HG03439 (cell line): ENCODE measurements around the gene SP2.

Source experiments
- ATAC-seq: cut with Tn5 transposase; IDR thresholded peaks from one replicate; pipeline ENCODE4 v1.9.1; 2021; ENCODE audit warnings: mild to moderate bottlenecking, moderate library complexity; ENCODE audit not compliant: unreplicated experiment

SP2 gene

GRCh38 chr17:47869114-47869513 lies 26.9 kb upstream of the SP2 start:
- ATAC-seq = no peak

DNA sequence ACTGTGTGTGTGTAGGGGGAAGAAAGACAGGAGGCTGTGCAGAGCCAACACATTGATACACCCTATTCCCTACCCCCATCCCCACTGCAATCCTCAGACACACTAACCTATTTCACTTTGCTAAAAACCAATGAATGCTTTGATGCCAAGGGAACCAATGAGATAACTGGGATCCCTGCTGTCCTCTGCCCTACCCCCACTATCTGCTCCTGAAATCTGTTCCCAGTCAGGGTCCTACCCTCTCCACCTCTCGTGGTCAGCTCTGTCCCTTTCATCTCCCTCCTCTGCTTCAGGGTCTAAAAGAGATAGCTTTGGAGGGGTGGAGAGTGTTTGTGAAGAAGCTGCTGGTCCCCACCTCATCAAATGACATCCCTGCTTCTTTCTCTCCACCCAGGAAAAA lies 26.0 kb upstream of the SP2 start:
- no peak for ATAC-seq

DNA sequence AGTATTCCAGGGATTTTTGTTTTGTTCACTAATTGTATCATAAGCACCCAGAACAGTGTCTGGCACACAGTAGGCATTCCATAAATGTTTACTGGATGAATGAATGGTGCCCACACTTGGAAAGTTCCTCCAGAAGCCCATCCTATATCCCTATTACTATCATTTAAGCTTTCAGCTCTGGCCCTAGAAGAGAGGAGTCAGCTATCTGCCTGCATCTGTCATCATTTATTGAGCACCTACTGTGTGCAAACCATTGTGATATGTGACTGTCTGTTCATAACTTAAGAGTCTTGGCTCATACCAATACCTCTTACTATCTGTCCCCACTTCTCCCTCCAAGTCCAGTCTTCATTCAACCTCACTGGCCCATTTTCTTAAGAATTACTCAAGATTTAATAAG lies 25.0 kb upstream of the SP2 start:
- ATAC-seq = no peak

DNA sequence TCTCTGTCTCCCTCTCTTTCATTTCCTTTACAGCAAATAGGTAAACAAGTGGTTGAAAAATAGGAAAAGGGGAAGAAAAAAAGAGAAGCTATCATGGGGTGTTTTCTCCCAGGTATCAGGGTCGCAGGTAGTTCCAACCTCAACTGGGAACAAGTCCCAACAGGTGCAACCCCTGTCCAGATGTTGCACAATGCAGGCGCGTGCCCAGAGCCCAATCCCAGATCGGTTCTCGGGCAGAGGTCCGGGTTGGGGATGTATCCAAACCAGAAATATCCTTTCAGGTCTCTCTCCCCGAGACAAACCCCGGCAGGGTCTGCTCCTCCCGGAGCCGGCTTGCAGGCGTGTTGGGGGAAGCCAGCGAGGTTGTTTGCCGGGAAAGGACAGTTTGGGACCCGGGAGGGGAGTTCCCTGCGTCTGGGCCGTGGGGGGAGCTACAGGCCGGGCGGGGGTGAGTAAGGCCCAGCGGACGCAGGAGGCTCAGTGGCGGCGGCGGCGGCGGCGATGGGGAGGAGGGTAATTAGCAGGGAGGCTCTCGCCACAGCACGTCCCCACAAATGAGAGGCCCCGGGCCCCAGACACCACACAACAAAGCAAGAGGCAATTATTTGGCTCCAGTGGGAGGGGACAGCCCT lies 23.9 kb upstream of the SP2 start:
- no peak for ATAC-seq

- ATAC-seq = no peak
Observed at GRCh38 chr17:47872651-47873161, 23.3 kb upstream of the SP2 start.

GRCh38 chr17:47873200-47874090 lies 22.6 kb upstream of the SP2 start:
- ATAC-seq = no peak

DNA sequence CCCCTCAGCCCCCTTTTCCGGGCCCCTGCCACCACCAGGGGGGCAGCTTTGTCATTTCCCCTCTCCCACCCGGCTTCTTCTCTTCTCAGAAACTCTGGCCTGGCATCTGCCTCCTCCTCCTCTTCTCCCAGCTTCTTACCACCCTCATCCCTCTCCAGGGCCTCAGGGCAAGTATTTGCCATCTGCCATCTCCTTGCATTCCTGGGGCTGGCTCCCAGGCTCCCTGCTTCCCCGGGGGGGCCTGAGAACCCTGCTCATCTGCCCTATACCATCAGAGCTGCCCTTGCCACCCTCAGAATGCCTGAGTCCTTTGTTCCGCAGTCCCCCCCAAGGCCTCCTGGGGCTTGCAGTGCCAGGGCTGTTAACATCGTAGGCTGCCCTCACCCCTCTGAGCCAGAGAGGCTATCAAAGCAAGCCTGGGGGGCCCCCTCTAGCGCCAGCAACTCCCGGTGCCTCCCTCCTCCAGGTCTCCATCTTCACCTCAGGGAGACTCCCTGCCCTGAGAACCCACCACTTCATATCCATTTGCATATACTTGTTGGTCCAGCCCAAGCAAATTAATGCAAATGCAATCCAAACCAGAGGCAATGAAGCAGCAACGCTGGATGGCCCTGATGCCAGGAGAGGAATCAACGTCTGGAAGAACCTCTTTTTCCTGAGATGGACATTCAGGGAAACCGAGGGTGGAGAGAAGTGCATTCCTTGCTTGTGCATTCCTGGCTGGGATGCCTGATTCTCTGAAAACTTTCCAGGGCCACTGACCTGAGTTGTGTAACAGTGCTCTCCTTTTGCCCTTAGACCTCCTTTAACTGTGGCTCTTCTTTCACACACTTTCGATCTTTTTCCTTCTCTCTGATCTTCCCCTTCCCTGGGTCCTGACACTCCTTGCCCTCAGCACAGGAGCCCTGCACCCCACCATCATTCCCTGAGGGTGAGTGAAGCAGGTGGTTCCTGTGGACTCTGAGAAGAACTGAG lies 20.7 kb upstream of the SP2 start:
- ATAC-seq = no peak

- ATAC-seq = no peak
Observed at GRCh38 chr17:47877368-47878034, 18.5 kb upstream of the SP2 start.

GRCh38 chr17:47878203-47879027 lies 17.6 kb upstream of the SP2 start:
- ATAC-seq = no peak

GRCh38 chr17:47879028-47879585 lies 16.9 kb upstream of the SP2 start:
- ATAC-seq = no peak

- ATAC-seq = no peak
Observed at GRCh38 chr17:47879776-47880454, 16.1 kb upstream of the SP2 start.

- ATAC-seq = no peak
Observed at GRCh38 chr17:47882247-47882646, 13.8 kb upstream of the SP2 start.

- ATAC-seq = no peak
Observed at GRCh38 chr17:47882695-47883588, 13.1 kb upstream of the SP2 start.

GRCh38 chr17:47883589-47884426 lies 12.2 kb upstream of the SP2 start:
- ATAC-seq = no peak

DNA sequence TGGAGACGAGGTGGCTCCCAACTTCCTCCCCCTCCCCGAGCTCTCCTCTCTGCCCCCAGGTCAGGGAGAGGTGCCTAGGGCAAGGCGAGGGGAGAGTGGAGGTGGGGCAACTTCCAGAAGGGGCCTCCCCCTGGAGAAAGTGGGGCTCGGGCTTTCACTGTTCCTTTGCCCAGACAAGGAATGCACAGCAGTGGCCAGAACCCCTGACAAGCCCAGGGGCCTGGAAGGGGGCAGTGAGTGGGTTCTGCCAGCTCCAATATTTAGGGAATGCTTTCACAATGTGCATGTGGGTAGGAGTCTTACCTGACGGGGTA lies 11.7 kb upstream of the SP2 start:
- ATAC-seq = no peak

DNA sequence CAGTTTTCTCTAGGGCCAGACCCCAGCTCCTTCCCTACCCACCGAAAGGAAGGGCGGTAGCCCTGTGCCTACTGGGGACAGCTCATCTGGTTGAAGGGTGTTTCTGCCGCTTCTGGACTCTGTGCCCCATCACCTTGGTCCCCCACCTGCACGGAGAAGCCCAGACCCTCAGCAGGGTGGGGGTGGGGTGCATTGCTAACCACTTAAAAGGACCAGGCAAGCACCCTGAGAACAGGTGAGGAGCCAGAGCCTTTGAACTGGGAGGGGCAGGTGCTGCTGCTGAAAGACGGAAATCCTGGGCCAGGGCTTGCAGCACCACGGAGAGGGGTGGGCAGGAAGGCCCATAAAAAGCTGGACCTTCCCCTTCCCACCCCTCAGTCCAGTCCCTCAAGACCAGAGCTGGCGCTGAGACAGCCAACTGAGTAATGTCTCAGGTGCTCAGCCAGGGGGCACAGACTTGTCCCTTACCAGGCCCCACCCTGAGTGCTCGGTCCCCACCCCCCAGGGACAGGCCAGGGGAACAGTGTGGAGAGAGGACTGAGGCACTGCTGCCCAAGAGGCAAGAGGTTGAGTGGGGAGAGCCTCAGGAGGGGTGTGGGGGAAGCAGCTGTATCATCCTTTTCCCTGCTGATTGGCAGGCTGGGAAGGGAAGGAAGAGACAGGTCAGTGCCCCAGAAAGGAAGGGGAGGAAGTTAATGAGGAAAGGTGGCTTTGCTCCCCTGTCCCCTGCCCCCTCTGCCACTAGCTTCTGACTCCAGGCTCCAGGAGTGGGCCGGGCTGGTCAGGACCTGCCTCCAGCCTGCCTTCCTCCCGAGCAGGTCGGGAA lies 10.9 kb upstream of the SP2 start:
- no peak for ATAC-seq
